NCI-H2081 treated with DMSO at 0.1 percent for 48 hours (cell line): Measurements from ENCODE around the gene AP2B1.
"Not testable (repeated sequence)": the region's sequence is repeated elsewhere in the genome, so short reads cannot be mapped to it uniquely, and the experiment has no call there.

ENCODE experiments used
- DNase-seq: peaks from one replicate; lab custom pipeline; 2025; lab: John Stamatoyannopoulos, UW

AP2B1 gene

DNA sequence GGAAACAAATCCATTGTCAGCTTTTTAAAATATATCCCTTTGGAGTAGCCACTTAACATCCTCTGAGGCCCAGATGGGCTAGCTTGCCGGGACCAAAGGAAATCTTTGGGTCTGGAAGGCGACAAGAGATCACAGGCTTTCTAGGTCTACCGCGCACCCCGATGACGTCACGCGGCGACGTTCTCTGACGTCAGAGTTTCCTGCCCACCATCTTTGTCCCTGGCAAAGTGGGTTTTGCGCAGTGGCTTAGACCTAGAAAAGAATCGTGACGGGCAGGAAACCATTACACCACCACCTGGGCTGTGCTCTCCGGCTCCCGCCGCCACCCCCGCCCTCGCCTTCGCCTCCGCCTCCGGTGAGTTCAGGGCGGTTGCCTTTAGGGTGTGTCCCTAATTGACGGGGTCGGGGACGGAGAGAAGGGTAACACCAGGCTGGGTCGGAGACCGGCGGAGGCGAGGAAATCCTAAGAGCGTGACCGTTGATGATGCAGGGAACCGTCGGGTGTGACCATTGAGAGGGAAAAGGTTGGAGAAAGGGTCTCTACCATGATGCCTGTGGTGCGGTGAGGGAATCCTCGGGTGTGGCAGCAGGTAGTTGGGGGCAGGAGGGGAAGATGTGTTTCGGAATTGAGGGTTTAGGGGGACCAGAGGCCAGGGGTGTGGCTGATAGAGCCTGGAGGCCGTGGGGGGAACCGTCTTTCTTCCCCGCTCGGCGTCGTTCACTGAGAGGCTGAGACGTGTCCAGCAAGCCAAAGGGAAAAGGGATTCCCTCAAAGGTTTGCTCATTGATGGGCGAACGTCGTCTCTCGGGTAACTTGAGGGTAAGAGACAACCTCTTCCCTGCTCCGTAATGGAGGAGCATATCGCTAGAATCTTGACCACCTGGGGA is at the start of gene AP2B1:
Gene AP2B1 (plus strand): TSS at position 249 of the 888 bp plus-strand sequence. CDS start 6,709 bp downstream, outside the sequence.
- DNase-seq, result peak; percentile 88

DNA sequence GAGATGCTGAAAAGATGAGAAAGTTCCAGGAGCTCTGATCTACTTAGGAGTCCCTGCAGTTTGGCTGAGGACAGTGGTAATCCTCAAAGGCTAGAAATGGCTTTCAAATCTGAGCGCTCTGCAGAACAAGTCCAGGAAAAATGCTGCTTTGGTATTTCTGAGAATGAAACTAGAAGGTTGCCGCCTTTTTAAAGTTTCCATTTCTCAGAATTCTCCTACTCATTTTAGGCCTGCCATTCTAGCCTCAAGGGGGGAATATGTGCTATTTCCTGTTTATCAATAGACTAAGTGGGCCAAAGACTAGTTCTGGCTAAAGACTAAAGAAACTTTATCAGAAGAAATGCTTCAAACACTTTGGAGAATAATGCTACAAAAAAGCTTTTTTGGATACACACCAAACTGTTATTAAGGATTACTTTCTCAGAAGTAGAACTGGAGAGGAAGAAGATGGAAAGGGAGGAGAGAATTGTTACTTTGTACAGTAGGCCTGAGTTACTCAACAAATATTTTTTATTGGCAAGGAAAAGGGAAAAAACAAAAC is 49.5 kb upstream of the AP2B1 start, which contains the start of gene SLFN12L:
Gene SLFN12L (minus strand): TSS at position 78 of the 541 bp plus-strand sequence. CDS start 15,314 bp downstream, outside the sequence.
- no peak for DNase-seq

DNA sequence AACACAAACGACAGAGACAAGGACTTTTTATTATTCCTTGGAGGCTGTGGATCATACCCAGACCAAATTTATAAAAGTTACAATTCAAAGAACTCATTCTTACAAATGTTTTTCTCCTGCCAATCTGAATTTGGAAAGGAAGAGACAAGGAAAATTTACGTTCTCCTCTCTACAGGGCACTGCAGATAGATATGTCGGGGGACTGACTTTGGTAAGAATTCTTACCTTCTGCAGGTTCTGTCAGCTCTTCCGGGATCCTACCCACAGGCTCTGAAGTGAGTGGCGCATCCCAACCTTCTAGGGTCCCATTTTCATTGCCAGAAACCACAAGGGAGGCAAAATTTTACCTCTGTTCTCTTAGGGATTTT is 47.5 kb upstream of the AP2B1 start:
- DNase-seq, result no peak

DNA sequence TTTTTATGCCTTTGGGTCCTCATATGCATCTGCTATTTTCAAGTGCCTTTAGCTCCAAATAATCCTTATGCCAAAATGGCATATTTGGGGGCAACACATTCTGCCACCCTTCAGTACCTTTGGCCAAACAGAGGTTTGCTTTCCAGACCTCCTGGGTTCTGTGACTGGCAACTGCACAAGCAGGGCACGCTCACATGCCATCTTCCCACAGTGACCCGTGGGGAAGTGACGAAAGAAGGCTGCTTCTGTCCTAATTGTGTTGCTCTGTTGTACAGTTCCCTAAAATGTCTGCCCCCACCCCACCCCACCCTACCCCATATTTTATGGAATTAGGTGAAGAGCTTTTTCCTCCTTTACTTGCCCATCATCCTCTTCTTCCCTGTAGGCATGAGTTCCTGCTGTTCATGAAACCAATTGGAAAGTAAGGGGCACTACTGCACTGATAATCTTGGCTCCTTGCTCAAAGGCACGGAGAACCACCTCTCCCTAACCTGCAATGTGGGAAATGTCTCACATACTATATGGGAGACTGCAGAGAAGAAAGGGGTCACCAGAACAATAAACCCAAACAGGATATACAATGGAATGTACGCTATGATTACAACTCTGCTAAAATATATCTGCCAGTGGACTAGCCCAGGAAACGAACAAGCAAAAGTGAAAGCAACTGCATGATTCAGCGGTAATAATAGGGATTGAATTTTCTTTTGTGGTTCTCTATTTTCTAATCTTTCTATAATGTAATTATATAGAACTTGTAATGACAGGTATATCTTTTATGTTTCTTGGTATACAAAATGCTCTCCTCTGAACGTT is 46.3 kb upstream of the AP2B1 start:
- DNase-seq, result no peak

DNA sequence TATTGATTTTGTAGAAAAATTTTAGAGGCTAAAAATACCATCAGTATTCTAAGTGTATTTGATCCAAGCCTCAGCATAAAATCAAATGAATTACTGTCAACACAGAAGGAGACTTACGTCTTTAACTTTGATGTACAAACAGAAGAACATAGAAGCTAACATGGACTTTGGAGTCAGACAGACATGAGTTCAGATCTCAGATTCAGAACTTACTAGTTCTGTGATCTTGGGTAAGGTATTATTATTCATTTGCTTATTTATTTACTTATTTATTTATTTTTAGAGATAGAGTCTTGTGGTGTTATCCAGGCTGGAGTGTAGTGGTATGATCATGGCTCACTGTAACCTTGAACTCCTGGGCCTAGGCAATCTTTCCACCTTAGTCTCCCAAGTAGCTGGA is 45.7 kb upstream of the AP2B1 start:
- DNase-seq, result no peak

DNA sequence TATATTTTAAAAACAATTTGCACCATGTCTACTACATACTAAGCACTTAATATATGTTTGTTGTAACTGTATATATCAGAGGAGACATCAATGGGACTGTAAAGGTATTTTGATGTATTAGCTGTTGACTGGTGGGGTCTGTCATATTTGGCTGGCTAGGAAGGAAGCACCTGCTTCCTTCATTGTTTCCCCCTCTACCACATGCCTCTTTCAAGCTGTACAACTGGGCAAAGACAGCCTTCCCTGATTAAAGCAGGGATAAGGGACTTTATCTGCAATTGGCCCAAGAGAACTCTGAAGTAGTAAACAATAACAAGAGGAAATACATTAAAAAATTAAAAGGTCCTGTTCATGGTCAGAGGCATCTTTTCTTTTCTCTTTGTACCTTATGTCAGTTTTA is 44.1 kb upstream of the AP2B1 start:
- no peak for DNase-seq

DNA sequence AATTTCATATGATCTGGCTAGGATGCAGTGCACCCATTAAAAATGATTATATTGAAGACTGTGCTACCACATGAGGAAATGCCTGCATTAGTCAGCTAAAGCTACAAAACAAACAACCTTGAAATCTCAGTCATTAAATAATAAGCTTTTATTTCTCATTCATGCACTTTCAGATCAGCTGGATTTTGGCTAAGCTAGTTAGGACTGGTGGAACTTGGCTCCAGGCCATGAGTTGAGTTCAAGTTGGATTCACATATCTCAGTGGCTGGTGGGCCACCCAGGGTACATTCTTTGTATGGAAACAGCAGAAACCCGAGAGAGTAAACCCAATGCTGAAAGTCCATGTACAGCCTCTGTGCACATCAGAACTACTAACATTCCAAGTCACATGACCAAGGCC is 43.3 kb upstream of the AP2B1 start:
- DNase-seq, result no peak

DNA sequence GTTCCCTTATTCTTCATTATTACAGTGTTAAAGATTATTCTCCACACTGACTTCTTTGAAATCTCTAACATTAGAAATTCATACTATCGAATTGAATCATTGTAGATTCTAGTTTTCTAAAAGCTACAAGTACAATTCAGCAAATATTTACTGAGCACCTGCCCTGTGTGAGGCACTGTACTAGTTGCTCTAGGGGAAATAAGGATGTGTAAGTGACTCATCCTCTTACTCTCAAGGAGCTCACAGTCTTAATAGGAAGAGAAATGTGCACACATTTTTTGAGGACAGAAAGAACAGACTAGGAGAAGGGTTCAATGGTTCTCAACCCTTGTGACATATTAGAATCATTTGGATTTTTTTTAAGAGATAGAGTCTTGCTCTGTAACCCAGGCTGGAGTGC is 42.0 kb upstream of the AP2B1 start:
- DNase-seq, result no peak

DNA sequence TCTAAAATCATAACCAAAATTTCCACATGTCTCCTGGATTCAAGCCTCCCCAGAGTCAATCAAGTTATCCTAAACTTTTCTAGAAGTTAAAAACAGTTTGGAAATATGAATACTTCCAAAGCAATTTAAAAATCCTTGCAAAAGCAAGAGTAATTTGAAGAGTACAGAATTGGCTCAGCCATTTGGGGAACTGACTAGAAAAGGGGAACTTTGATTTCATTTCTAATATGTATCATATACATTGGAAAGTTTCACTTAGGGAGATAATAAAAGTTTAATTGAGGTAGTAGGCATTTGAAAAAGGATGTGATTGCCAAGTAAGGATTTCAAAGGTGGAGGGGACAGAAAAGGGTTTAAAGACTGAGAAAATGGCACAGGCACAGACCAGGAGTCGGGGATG is 40.6 kb upstream of the AP2B1 start:
- DNase-seq, result no peak

DNA sequence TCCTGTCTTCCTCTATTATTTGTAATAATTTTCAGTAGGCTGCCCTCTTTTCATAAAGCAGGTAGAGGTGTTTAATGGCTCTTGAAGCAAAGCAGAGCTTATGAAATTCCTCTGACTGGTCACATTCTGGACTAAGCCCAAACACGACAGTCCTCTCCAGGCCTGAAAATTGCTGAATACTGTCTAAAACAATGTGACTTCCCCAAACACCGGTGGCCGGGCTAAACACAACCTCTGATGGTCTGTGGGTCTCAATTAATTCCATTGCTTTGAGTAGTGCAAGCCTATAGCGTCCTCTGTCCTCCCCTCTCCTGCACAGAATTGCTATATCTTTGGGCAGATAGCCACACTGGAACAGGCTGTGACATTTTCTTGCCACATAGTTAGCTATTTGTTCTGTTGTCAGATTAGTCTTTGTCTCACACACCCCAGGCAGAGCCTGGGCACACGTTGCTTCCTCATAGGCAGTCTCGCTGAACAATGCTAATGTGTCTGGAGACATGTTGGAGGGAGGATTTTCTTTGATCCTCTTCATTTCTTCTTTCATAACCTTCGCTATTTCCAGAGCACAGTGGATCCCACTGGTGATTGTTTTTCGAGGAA is 38.8 kb upstream of the AP2B1 start:
- no peak for DNase-seq

DNA sequence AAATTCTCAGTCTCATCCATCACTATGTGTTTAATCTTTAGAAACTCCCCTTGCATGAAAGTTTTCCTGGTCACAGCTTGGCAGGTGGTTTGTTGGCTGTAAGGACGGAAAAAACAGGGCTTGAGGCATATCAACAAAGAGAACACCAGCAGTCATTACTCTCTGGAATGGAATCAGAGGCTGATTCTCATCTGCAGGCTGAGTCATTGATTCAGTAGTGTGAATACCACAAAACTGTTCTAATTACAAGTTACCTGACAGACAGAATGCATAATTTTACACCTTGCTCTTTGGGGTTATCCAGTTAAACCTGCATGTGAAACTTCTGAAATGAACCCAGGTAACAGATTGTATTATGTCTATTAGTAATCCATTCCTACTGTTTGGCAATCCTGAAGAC is 38.1 kb upstream of the AP2B1 start:
- DNase-seq, result no peak

DNA sequence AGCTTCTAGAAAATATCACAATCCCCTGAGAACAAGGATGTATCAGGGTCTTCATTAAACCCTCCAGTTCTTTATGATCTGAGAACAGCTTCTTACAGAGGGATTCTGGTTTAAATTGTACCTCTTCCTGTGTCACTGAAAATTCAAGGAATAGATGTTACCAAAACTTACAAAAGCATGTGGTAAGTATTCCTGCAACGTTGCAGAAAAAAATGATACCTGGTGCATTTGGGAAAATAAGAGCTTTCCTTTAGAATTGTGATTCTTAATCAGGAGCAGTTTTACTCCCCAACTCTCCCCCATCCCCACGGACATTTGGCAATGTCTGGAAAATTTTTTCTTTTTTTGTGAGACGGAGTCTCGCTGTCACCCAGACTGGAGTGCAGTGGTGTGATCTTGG is 33.8 kb upstream of the AP2B1 start:
- DNase-seq, result no peak

DNA sequence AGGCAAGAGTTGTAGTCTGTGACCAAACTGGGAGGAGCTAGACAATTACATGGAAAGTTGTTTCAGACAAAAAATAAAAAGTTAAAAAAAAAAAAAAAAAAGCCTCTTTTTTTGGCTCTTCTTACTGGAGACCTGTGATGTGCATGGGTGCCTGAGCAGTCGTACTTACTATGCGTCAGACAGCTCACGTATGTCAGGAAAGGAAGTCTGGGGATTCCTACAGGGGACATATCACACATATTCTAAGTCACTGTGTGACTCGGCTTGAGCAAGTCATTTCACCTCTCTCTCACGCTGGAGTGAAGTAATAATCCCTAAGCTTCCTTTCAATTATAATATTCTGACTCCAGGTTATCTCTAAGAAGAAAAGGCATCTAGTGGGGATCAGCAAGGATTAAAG is 32.5 kb upstream of the AP2B1 start:
- DNase-seq, result no peak

DNA sequence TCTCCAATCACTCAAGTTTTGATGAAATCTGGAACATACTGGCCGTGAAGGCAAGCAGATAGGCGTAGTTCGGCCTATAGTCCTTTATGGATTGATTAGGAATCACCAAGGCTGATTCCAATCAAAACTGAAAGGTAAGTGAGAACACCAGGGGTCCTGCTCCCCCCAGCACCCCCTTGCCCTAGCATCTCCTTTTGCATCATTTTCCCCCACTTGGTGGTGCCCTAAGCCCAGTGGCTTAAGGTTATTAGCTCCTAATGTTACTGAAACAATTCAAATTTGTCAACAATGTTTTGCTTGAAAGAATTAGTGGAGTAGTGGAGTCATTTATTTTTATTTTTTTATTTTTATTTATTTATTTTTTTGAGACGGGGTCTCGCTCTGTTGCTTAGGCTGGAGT is 31.4 kb upstream of the AP2B1 start:
- DNase-seq, result no peak

DNA sequence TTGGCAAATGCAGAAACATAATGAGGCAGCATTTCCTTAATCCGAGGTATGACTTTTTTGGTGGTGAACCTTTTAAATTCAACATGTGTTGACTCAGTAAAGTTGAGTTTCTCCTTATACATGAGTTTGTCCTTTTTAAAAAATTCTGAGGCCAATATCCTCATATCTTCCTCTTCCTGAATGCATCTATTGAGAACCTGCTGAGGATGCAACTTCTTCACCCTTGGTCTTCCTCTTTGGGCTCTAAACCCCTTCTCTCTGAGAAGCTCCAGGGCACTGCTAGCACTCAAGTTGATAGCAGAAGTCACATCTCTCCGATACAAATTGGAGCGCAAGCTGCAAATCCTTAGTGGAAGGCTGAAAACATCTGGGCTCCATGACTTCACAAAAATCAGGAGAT is 29.8 kb upstream of the AP2B1 start:
- no peak for DNase-seq

DNA sequence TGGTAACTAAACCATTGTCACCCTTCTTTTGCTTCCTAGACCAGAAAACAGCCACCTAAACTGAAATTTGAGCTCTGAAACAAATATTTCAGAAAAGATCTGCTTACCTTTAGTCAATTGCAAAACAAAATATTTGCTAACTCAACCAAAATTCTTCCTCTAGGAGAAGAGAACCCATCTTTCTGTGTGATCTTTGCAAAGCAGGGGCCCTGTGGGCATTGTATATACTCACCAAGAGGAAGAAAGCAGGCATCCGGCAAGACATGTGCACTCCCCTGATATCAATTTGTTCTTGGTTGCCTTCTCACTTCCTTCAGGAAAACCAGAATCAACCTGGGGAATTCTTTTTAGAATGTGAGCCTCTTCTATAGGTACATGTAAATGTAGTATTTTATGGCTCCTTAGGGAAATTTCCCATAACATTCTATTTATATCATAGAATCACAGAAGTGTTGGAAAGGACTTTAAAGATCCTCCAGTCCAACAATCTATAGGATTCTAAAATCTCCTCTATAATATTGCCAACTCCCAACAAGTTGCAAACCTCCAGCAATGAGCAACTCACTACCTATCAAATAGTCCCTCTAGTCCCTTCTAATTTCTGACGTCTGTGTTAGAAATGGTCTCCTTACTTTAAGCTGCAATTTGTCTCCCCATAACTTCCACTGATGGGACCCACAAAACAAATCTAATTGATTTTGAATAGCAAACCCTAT is 27.5 kb upstream of the AP2B1 start:
- no peak for DNase-seq

DNA sequence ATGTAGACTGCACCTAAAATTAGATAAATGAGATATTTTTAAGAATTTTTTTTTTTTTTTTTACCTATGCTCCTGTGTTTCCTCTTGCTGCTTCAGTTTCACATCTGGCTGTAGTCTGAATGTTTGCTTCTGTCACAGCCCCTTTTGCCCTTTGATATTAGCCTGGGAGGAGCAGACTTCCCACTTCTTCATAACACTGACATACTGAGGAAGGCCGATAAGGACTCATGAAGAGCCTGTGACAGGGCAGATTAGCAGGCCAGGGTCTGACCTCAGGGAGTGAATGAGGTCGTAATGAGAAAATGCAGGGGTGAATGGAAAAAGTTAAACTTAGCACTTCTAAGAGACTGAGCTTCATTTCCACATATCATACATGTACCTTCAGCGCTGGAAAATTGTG is 26.4 kb upstream of the AP2B1 start, which contains the start of gene SLFN14:
Gene SLFN14 (minus strand): TSS at position 117 of the 400 bp plus-strand sequence. CDS start 2,757 bp downstream, outside the sequence.
- DNase-seq, result no peak

DNA sequence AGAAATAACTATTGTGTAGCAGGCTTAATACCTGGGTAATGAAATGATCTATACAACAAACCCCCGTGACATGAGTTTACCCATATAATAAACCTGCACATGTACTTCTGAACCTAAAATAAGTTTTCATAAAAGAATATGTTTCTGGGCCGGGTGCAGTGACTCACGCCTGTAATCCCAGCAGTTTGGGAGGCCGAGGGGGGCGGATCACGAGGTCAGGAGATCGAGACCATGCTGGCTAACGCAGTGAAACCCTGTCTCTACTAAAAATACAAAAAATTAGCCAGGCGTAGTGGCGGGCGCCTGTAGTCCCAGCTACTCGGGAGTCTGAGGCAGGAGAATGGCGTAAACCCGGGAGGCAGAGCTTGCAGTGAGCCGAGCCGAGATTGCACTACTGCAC is 23.9 kb upstream of the AP2B1 start:
- not testable (repeated sequence) for DNase-seq

DNA sequence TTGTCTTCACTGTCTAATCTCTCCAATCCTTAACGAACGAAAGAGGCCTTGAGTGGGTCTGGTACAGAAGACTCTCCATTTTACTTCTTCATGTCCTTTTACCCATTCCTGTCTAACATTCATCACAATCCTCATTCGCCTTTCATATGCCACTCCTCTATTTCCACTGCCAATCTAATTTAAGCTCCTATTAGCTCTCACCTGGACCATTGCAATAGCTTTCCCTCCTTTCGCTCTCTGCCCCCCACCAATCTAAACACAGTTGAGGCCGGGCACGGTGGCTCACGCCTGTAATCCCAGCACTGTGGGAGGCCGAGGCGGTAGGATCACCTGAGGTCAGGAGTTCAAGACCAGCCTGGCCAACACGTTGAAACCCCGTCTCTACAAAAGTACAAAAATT is 20.2 kb upstream of the AP2B1 start:
- DNase-seq, result no peak

DNA sequence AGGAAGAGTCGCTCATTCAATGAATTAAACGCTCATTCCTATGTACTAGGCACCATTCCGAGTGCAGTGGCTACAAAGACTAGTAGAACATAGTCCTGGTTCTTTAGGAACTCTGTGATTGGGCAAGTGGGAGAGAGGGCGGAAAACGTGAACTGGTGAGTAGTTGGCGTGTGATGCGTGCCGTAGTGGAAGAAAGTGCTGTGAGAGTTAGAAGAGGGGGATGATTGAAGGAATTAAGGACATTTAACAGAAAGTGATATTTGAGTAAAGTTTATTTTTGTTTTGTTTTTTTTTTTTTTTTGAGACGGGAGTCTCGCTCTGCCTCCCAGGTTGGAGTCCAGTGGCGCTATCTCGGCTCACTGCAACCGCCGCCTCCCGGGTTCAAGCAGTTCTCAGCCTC is 18.6 kb upstream of the AP2B1 start:
- no peak for DNase-seq

DNA sequence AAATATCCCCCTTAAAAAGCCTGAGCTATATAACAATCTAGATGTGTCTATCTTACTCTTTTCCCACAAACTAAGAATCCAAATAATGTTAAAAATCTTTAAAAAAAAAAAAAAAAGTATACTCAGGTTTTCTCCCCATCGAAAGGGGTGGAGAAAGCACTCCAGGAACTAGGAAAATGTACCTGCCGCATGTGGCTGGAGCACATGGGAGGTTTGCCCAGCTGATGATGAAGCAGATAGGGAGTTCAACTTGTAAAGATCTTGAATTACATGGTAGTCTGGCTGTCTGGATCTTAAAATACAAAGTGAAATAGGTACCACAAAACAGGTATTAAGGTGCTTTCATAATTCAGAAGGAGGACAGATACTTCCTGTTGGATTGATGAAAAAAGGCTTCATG is 17.7 kb upstream of the AP2B1 start:
- DNase-seq, result no peak

DNA sequence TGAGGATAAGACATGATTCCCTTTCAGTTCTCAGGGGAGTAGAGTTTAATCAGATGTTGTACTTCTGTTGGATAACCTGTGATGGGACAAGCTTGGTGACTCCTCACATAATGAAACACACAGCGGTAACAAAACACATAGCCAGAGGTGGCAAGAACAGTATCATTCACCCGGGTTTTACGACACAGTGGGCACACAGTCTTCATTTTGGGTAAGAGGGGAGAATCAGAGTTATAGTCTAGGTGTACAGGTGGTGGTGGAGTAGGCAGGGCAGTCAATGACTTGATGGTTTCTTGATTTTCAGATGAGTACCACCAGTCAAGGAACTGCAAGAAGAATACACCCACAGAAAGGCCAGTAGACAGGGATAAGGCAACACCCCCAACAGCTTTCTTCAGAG is 11.4 kb upstream of the AP2B1 start:
- DNase-seq, result no peak
